ENCODE results near the gene GPC1. TPM values are rescaled to one million over a fixed set of nuclear protein-coding genes. Genes with fewer than 3 reads are reported as not detected.

GPC1 gene
- total RNA-seq, 1 donor from 2014 or later = 2.4 TPM

- peak in 1 of 2 donors; percentile 59 for DNase-seq (ENCODE audit: low read depth in 2 of 2)
Measured at GRCh38 chr2:240497082-240497481, 61.6 kb downstream of the GPC1 start.

- no peak for DNase-seq (ENCODE audit: low read depth in 2 of 2)
Measured at GRCh38 chr2:240498171-240498957, 62.9 kb downstream of the GPC1 start.

- DNase-seq (ENCODE audit: low read depth in 2 of 2) = no peak
Measured at GRCh38 chr2:240498958-240499260, 63.4 kb downstream of the GPC1 start.

- DNase-seq (ENCODE audit: low read depth in 2 of 2) = no peak
Measured at GRCh38 chr2:240499309-240500301, 64.1 kb downstream of the GPC1 start.

GRCh38 chr2:240500561-240501423 is 65.3 kb downstream of the GPC1 start:
- no peak for DNase-seq (ENCODE audit: low read depth in 2 of 2)

DNA sequence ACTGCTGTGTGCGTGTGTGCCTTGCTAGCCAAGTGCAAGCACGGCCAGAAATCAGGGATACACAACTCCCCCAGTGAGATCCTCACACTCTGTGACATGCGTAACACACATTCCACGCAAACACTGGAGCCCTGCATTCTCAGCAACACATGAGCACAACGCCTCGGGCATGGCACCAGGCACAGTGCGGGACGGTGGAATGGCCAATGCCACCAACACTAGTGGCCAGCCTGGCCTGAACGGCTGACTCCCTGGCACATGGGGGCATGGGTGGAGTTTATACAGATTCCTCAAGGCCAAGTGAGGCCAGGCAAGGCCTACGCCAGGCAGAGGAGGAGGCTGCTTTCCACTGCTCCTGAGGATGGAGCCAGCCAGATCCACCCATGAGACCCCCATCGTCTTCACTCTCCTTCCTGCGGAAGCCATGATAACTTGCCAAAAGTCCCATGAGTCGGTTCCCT is 66.1 kb downstream of the GPC1 start:
- no peak for DNase-seq (ENCODE audit: low read depth in 2 of 2)

GRCh38 chr2:240502059-240502429 is 66.6 kb downstream of the GPC1 start:
- no peak for DNase-seq (ENCODE audit: low read depth in 2 of 2)

GRCh38 chr2:240502430-240503121 is 67.1 kb downstream of the GPC1 start:
- DNase-seq (ENCODE audit: low read depth in 2 of 2) = no peak

DNA sequence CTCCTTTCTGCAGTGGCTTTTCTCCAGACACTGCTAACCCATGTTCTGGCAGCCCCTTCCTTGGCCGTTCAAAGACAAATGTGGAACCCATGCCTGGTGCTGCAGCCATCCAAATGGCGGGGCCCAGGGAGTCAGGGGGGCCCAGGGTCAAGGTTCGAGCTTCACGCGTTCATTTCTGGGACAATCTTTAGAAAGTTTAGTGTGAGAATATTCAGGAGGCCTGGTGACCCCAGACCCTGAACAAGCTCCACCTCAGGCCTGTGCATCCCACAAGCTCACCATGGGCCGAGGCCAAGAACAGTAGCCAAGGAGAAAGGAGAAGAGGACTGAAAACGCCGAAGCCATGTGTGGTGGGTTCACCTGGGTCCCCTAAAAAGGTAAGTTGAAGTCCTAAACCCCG is 67.9 kb downstream of the GPC1 start:
- no peak for DNase-seq (ENCODE audit: low read depth in 2 of 2)

- no peak for DNase-seq (ENCODE audit: low read depth in 2 of 2)
Measured at GRCh38 chr2:240503848-240504247, 68.4 kb downstream of the GPC1 start.

- DNase-seq (ENCODE audit: low read depth in 2 of 2) = no peak
Measured at GRCh38 chr2:240505910-240506309, 70.4 kb downstream of the GPC1 start.

DNA sequence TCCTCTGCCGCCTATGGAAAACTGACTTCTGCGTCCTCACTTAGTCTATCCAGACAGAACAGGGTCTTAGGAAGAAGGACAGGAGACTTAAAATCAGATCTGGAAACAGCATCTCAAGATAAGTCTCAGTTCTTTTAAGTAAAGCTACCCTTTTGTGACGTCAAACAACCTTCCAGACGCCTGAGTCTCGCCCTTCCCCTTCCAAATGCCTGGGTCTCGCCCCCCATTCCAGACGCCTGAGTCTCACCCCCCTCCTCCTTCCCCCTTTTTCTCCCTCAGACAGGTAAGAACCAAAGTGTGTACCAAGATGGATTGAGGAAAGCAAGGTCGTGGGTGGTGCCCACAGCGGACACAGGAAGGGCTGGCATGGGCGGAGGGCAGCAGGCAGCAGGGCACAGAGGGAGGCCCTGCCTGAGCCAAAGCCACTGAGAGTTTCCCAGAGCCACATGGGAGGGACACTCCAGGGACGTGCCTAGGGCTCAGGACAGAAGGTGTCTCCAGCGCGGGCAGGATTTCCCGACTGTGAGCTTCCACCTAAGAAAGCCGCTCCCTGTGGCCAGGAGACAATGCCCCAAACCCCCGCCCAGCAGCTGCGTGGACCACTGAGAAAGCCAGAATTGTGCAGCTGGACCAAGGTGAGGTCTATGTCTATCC is 71.1 kb downstream of the GPC1 start:
- no peak for DNase-seq (ENCODE audit: low read depth in 2 of 2)

DNA sequence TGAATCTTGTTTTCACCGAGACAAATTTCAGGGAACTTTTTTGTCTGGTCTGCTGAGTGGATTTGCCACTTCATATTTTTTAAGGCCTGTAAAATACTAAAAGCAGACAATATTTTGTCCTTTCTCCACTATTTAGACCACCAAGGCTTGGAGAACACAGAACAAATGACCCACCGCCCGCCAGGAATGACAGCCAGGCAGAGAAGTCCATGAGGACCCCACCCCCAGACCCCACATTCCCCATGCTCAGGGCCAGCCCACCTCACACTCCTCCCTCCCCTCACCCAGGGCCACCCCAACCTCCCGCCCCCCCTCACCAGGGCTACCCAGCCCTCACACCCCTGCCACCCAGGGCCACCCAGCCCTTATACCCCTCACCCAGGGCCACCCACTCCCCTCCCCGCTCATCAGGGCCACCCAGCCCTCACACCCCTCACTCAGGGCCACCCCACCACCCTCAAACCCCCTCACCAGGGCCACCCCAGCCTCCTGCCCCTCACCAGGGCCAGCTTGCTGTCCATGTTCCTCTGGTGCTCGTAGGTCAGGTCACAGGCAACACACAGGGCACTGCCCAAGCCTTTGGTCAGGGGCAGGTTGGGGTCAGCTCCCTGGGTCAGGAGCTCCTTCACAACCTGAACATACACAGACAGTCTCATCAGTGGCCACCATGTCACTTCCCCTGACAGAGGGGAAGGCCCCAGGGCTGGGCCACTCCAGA is 71.8 kb downstream of the GPC1 start:
- DNase-seq (ENCODE audit: low read depth in 2 of 2) = no peak

DNA sequence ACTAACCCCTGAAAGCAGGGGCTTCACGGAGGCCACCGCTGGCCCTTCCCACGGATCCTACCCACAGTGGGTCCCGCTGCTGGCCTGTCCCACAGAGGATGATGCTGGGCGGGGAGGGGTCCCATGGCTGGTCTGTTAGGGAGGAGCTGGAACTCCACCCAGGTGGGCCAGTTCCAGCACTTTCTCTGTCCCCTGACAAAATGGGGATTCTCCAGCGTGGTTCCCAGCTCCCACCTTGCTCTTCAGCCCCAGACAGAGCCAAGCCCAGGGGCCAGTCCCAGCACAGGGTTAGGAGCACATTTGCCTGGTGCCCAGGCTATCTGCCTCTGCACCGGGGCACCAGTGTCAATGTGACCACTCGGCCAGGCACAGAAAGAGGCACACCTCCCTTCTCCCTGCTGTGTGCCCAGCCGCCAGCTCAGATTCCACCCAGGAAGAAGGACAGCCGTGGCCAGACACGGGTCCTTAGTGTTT is 72.4 kb downstream of the GPC1 start:
- DNase-seq (ENCODE audit: low read depth in 2 of 2) = no peak

DNA sequence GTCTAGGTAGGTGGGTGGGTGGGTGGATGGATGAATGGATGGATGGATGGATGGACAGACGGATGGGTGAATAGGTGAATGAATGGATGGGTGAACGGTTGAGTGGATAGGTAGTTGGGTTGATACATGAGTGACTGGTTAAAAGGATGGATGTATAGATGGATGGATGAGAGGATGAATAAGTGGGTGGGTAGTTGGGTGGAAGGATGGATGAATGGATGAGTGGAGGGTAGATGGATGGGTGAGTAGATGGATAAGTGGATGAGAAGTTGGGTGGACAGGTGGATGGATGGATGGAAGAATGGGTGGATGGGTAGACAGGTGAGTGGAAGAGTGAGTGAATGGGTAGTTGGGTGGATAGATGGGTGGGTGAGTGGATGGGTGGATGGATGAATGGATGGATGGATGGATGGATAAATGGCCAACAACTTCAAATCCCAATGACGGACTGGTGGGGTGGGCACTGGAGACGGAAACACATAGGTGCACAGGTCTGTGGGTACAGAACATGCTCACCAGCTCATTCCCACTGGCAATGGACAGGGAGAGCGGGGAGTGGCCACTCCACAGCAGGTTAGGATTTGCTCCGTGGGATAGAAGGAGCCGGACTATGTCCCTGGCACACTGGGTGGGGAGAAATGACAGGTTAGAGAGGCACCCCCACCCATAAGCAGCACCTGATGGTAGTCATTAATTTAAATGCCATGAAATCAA is 73.5 kb downstream of the GPC1 start:
- DNase-seq (ENCODE audit: low read depth in 2 of 2) = no peak

GRCh38 chr2:240509667-240510512 is 74.4 kb downstream of the GPC1 start:
- DNase-seq (ENCODE audit: low read depth in 2 of 2) = no peak

DNA sequence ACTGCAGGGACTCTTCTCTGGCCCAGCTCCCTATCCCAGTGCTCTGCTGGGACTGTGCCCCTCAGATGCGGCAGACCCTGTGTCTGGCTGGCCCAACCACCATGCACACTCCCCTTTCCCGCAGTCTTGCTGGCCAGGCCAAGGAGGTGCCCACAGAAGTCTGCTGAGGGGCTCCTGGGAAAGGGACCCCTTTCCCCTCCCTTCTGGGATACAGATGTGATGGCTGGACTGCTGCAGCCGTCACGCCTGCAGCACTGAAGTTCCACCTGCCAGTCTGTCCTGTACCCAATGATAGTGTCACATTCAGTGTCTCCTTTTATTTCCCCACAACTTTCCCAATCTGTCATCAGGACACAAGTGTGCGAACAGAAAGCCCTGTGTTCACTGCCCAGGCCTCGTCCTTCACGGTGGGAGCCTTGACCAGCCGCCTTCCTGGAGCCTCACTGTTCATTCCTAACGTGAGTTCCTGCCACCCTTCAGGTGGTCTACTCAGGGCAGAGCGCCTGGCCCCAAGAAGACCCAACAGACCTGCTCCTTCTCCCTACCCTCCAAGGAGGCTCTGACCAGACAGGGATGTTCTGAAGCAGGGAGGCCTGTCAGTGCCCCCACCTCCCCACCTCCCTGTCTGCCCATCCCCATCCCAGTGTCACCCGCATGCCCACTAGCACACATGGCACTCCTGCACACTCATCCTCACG is 75.2 kb downstream of the GPC1 start:
- DNase-seq (ENCODE audit: low read depth in 2 of 2) = no peak

Data from lung microvascular endothelial cell (primary cell).